GM18526 (cell line): ENCODE results near the gene CCDC167.
A peak's percentile ranks its signal among the peaks of the same experiment; 100 is the strongest.

ENCODE experiments used
- POLR2A ChIP-seq: IDR thresholded peaks from 3 replicates; pipeline ENCODE4 v1.6.1; 2011; ENCODE audit not compliant: insufficient read length; ENCODE audit errors: extremely low read depth

CCDC167 gene

GRCh38 chr6:37499433-37500293, at the start of gene CCDC167:
Gene CCDC167 (minus strand): TSS chr6:37499893. CDS start chr6:37499863, 30 bp downstream.
- TF ChIP-seq POLR2A = peak; percentile 42

DNA sequence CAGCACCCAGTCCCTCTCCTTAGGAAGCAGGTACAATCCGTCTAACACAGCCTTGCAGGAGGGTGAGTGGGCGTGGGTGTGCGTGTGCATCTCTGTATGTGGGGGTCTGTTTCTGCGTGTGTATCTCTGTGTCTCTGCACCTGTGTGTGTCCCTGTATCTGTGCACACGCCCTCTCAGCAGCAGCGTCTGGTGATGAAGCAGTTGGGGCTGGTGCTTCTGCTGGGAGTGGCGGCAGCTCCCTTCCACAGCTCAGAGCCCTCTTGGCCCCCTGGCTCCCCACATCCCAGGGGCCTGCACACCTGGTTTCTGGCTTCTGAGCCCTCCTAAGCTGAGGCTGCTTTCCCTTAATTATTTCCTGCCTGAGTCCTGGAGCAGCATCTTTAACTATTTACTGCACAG, 49.5 kb upstream of the CCDC167 start:
- TF ChIP-seq POLR2A = peak; percentile 28

- no peak for TF ChIP-seq POLR2A
Measured at GRCh38 chr6:37548067-37548674, 48.5 kb upstream of the CCDC167 start.

- no peak for TF ChIP-seq POLR2A
Measured at GRCh38 chr6:37547564-37548061, 47.9 kb upstream of the CCDC167 start.

DNA sequence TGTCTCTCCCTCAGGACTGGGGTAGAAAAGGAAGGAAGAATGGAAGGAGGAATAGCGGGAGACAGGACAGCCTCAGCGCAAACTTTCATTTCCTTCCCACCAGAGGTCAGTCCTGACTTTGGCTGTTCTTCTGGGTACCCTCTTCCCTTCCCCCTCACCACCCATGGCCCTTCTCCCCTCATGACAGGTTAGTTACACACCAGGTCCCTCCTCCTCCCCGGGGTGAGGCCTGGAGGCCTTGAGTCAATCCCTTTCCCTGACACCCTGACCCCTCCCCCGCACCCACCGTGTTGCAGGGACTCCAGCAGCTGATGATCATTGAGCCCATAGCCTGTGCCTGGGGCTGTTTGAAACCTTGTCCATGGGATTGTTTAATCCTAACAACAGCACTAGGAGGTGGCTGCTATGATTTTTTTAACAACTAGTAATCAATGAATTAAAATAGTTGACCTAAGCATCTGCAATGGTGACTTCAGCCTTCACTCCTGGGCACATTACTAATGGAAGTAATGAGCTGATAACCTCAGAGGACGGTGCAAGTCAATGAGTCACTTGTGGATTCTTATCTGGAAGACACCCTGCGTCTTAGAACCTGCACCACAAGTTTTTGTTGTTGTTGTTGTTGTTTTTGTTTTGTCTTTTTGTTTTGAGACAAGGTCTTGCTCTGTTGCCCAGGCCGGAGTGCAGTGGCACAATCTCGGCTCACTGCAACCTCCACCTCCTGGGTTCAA, 46.6 kb upstream of the CCDC167 start:
- TF ChIP-seq POLR2A = no peak

GRCh38 chr6:37544530-37544929, 44.8 kb upstream of the CCDC167 start:
- TF ChIP-seq POLR2A = no peak

GRCh38 chr6:37543361-37543760, 43.7 kb upstream of the CCDC167 start:
- TF ChIP-seq POLR2A = no peak

GRCh38 chr6:37541346-37541745, 41.7 kb upstream of the CCDC167 start:
- no peak for TF ChIP-seq POLR2A

GRCh38 chr6:37540390-37540789, 40.7 kb upstream of the CCDC167 start:
- no peak for TF ChIP-seq POLR2A

DNA sequence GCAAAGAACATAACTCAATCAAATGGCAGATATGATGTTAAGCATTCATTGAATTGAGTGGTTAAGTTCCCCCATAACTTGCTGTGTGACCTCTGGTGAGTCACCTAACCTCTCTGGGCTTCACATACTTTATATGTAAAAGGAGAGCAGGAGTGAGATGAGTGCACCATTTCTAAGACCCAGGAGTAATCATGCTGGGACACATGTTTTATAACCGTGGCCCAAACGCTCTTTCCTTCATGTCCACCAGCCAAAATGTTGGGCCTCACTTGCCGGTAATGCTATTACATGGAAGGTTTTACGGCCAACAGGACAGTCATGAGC, 40.3 kb upstream of the CCDC167 start:
- TF ChIP-seq POLR2A = no peak

DNA sequence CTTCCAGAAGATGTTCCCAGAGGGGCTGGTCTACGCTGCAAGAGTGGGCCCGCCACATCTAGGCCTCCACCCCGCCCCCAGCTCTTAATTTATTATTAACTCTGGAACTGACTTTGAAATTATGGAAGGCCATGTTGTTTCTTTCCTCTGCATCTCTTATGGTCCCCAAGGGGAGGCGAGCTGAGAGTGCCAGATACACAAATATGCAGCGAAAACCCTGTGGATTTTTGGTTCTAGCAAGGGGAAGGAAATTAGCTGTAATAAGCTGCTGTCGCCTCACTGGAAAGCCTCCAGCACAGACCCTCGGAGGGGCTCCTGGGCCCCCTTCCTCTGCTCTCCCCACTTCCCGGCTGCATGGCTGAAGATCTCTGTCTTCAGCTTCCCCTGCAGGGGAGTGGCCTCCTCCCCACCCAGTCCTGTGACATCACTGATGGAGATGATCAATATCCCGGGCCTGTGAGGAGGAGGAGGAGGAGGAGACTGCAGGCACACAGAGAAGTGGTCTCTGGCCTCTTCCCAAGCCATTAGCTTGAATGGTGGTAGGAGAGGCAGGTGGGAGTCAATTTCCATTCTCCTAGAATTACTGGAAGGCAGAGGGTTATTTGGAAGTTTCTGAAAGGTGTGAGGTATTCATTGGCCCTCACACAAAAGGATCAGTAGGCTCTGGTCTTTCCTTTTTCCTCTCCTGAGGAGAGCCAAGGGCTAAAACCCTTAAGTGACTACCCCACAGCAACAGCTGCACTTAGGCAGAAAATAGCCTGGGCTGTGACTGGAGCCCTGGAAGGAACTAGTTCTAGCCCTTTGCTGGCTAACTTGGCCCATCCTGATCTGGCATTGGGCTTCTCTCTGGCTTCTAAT, 39.7 kb upstream of the CCDC167 start:
- no peak for TF ChIP-seq POLR2A

- no peak for TF ChIP-seq POLR2A
Measured at GRCh38 chr6:37538107-37538506, 38.4 kb upstream of the CCDC167 start.

DNA sequence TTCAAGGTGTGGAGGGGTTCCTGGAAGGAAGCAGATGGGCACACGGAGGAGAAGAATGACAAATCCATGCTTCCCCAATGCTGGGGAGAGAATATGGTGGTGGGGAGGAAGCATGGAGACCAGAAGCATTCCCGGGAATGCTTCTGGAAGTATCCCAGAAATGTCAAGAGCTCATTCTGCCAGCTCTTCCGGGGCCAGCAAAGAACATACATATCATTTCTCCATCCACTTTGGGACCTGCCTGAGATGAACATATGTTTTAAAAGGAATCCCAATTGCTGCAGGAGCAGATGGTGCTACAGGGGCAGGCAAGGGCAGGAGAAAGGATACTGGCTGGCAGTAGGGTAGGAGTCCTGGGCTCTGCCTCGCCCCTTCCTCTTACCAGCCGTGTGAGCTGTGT, 37.9 kb upstream of the CCDC167 start:
- TF ChIP-seq POLR2A = no peak

- no peak for TF ChIP-seq POLR2A
Measured at GRCh38 chr6:37536491-37537190, 36.9 kb upstream of the CCDC167 start.
